Fibroblast of mammary gland (primary cell): ENCODE results near the gene ZNF746.

Experiments
- DNase-seq: peaks from one replicate; pipeline ENCODE4 v3.0.0-alpha.2; 2010; ENCODE audit warnings: low read depth
- H3K4me3 ChIP-seq: 2 replicates; pipeline ENCODE4 v1.5.1; 2011; ENCODE audit warnings: low read depth, mild to moderate bottlenecking, low read length, moderate library complexity; ENCODE audit not compliant: control insufficient read depth
- TF ChIP-seq, protein P1 (sequence below): conservative IDR thresholded peaks from 2 replicates; pipeline ENCODE4 v1.5.1; 2011; ENCODE audit warnings: low read depth, low read length, inconsistent platforms; ENCODE audit not compliant: control insufficient read depth, insufficient read depth

The ZNF746 gene

DNA sequence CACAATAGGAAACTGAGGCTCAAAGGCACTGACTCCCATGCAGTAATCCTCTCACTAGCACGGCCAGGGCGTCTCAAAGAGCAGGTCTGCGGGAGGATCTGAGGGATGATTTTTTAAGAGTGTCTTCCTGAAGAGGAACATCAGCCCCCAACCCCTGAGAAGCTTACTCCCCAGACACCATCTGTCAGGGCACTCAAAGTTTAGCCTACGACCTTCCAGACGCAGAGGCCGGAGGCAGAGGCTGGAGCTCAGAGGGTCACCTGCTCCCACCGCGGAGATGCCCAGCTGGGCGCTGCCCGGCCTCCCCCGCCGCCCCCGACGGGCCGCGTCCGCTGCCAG is 38.4 kb downstream of the ZNF746 start:
- TF ChIP-seq, protein P1, sequence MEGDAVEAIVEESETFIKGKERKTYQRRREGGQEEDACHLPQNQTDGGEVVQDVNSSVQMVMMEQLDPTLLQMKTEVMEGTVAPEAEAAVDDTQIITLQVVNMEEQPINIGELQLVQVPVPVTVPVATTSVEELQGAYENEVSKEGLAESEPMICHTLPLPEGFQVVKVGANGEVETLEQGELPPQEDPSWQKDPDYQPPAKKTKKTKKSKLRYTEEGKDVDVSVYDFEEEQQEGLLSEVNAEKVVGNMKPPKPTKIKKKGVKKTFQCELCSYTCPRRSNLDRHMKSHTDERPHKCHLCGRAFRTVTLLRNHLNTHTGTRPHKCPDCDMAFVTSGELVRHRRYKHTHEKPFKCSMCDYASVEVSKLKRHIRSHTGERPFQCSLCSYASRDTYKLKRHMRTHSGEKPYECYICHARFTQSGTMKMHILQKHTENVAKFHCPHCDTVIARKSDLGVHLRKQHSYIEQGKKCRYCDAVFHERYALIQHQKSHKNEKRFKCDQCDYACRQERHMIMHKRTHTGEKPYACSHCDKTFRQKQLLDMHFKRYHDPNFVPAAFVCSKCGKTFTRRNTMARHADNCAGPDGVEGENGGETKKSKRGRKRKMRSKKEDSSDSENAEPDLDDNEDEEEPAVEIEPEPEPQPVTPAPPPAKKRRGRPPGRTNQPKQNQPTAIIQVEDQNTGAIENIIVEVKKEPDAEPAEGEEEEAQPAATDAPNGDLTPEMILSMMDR, result no peak
- no peak for DNase-seq
- H3K4me3 ChIP-seq, result peak overlapping the region; percentile 48

DNA sequence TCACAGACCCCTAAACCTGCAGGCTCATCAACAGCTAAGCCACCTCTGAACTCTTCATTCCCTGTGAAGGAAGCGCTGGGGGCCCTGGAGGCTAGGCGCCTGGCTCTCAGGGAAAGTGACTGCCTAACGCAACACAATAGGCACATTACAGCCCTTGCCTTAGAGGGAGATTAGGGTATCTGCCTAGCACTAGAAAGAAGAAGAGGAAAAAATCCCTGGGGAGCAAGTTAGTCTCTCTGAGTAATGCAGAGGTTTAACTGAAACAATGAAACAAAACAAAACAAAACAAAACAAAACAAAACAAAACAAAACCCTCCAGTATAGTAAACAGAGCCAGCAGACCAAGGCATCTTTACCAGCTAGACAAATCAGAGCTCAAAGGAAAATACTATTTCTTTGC is 39.4 kb downstream of the ZNF746 start:
- no peak overlapping the region for H3K4me3 ChIP-seq
- DNase-seq, result peak; percentile 12
- TF ChIP-seq, protein P1, result no peak

DNA sequence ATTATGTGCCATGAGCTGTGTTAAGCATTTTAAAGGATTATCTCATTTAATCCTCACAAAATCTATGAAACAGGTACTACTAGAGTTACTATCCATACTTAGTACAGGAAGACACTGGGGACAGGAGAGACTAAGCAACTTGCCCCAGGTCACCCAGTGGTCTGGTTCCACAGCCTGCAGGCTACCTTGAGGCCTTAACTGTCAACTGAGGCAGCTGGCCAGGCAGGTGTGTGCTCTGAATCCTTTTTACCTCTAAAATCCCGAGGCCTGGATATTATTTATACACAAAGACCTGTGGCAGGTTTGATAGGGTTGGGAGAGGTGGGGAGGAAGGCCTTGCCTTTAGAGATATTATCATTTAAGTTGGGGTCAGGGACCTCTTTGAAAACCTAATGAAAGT is 39.8 kb downstream of the ZNF746 start:
- H3K4me3 ChIP-seq, result no peak overlapping the region
- no peak for DNase-seq
- TF ChIP-seq, protein P1, result no peak

DNA sequence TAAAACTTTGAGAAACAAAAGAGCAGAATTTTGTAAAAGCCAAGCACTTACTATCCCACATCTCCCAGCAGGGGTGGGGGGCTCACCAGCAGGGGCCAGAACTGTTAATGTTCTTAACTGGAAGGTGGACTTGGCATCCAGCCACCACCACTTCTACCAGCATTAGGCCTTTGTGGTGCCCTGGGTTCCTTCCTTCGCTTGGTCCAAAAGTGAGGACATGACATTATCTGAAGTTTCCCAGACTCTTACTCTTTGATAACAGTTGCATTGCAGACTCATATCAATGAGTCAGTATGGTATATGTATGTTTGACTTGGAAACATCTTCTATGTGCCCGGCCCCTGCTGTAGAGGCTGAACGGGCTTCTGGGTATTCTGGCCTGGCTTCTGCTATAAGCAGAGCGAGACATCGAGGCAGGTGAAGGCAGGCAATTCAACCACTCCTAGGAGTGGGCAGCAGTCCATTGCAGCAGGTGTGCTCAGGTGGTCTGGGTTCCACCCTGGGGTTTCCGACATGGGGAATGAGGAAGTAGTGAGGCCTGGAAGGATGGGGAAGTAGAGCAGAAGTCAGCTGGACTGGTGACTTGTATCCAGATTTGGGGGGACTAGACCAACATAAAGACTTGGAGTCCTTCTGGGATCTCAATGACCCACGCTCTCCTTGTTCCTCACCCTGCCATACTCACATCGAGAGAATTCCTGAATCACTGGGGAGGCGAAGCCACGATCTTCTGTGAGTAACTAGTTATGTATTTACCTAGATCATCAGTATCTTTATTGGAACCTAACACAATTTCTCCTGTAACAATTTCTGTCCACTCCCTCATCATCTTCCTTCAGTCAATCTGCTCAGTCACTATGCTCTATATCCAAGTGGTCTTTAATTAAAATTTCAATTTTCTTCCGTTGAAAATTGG is 40.8 kb downstream of the ZNF746 start:
- DNase-seq, result peak; percentile 15
- TF ChIP-seq, protein P1, result no peak
- H3K4me3 ChIP-seq, result no peak overlapping the region

DNA sequence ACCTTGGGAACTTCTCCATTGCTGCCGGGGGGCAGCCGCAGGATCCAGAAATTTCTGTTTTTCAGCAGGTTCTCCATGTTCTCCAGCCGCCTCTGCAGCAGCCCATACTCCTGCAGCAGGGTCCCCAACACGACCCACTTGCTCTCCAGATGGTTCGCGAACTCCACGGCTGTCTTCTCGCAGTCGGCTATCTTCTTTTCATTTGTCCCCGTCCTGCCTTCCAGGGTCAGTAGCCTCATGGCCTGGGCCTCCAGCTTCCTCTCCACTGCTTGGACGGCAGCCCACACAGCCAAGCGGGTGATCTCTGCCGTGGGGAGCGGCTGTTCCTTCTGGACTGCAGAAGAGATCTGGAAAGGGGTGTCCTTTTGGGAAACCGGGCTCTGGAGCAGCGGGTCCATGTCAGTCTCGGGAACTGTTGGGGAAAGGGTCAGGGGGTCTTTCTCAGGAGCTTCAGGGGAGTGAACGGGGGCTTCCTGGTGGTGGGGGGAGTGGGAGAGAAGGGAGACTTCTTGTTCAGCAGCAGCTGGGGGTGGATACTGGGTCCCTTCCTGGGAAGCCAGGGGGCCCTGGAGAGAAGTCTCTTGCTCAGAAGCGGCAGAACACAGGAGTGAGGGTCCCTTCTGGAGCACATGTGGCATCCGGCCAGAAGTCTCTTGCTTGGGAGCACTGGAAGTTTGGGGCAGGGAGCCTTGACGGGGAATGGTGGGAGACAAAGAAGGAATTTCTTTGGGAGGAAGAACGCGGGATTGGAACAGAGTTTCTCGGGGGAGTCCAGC is 42.2 kb downstream of the ZNF746 start:
- H3K4me3 ChIP-seq, result no peak overlapping the region
- DNase-seq, result no peak
- TF ChIP-seq, protein P1, result no peak

DNA sequence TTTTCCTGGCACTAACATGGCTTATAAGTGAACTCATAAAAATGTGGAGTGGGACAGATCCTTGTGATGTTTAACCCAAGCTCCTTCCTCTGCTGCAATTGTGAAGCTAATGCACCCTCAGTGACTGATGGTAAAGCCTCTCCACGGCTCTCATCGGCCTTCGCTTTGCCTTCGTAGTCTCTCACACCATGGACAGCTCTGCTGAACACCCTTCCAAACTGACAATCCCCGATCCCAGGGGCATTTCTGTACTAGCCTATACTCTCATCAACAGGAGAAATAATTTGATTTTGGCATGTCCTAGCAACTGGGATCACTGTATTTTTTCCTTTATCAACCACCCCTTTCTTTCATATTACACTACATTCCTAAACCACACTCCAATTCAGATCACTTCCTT is 42.9 kb downstream of the ZNF746 start:
- DNase-seq, result no peak
- TF ChIP-seq, protein P1, result no peak
- H3K4me3 ChIP-seq, result no peak overlapping the region
